H1 (cell line): ENCODE measurements around the gene CD34. TPM values are rescaled to one million over a fixed set of nuclear protein-coding genes. Genes with fewer than 3 reads are reported as not detected.

ENCODE experiments used
- CREB1 ChIP-seq: IDR thresholded peaks from 2 replicates; pipeline ENCODE4 v1.6.1; 2012; ENCODE audit warnings: inconsistent platforms
- NANOG ChIP-seq: IDR thresholded peaks from 2 replicates; pipeline ENCODE4 v1.6.1; 2011; ENCODE audit warnings: low read length, low read depth, mild to moderate bottlenecking, inconsistent platforms; ENCODE audit not compliant: insufficient read depth, poor library complexity, severe bottlenecking
- NRF1 ChIP-seq: IDR thresholded peaks from 2 replicates; pipeline ENCODE4 v1.6.1; 2011; ENCODE audit warnings: mild to moderate bottlenecking, low read depth, low read length, improper control_type of control experiment
- POLR2A ChIP-seq, 2 experiments: IDR thresholded peaks; 1 replicate in 1 of 2; 2 replicates in 1 of 2; pipeline ENCODE4 v1.6.1; 2011; ENCODE audit warnings: low read depth in 2 of 2, low read length in 2 of 2, mild to moderate bottlenecking in 2 of 2; ENCODE audit errors: control extremely low read depth in 1 of 2
- polyA plus RNA-seq, 7 experiments: library from polyadenylated mRNA; depleted of rRNA in 3 of 7; stranded (reverse) in 5 of 7; unstranded in 2 of 7; fragments of >200 nt in 5 of 7; fragments of 200-250 nt in 2 of 7; gene quantifications; 1 replicate in 5 of 7; 2 replicates in 1 of 7; 4 replicates in 1 of 7; pipeline versions ENCODE4 v1.2.1 to v1.2.3, GENCODE V29; 2011 to 2013; ENCODE audit warnings: missing spikeins in 2 of 7, mixed read lengths in 2 of 7
- total RNA-seq: library from RNA; stranded (reverse); fragmentation: NEBNext Ultra II Directional; extraction: Animal tissue kit (Norgen Biotek cat#: 25700); gene quantifications from 2 replicates; pipeline ENCODE4 v1.2.1, GENCODE V29; 2021

Gene CD34
- total and polyA plus RNA-seq, 2 of the 8 experiments (the other 6 are each of a cell fraction or from before 2014, with no cell fraction given) = 0.39 to 0.54 TPM

DNA sequence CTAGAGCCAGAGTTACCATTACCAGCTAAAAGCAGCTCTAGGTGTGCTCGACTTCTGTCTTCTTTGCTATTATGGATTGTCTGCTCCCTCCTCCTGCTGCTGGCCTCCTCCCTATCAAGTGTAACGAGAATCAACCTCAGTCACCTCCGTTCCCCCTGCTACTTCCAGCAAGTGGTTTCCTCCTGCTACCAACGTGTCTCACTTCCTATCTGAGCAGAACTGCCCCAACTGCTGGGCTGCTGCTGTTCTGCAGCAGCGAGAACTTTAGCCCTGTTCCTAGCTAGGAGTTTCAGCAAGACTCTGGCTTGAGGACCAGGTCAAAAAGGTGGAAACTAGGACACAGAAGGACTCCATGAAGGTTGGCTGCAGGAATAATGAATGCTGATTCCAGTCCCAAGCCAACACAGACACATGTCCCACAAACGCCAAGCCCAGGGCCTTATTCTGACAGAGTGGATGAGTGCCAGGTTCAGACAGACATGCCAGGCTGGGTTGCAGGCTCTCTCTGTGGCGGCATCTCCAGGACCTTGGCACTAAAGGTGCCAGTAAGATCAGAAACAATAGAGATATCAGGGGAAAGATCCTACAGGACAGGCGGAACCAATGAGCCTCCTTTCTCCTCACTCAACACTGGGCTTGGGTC, 46.9 kb downstream of the CD34 start (continued):
- no peak for TF ChIP-seq CREB1
- no peak for TF ChIP-seq NANOG
- TF ChIP-seq NRF1 = no peak
- no peak for TF ChIP-seq POLR2A (IDR thresholded peaks at IDR 0.05; ENCODE audit: control extremely low read depth in 1 of 2, low read depth in 2 of 2, low read length in 2 of 2)
- TF ChIP-seq, all 59 proteins: peak for 0
